ENCODE measurements around the gene ROBO2.
"Not testable (repeated sequence)": the region's sequence is repeated elsewhere in the genome, so short reads cannot be mapped to it uniquely, and the experiment has no call there.

ROBO2 gene

GRCh38 chr3:77342688-77343087 is 302.8 kb downstream of the ROBO2 start:
- no peak for DNase-seq

GRCh38 chr3:77345009-77345408 is 305.1 kb downstream of the ROBO2 start:
- DNase-seq = no peak

DNA sequence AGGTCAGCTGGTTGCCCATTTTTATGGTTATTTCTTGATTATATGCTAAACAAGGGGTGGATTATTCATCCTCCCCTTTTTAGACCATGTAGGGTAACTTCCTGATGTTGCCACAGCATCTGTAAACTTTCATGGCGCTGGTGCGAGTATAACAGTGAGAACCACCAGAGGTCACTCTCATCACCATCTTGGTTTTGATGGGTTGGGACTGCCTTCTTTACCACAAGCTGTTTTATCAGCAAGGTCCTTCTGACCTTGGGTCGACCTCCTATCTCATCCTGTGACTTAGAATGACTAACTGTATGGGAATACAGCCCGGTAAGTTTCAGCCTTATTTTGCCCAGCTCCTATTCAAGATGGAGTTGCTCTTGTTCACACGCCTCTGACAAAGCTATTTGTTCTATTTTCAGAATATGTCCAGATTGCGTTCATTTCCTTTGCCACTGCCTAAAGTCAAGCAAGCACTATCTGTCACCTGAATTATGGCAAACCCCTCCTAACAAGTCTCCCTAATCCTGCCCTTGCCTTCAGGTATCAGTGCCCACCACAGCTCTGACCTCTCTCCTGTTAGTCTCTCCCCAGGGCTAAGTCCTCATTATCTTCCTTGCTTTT is 308.5 kb downstream of the ROBO2 start:
- peak in 2 of 3 experiments; percentile 0 to 16 for DNase-seq

- peak in 1 of 3 experiments; percentile 1 for DNase-seq
Observed at GRCh38 chr3:77354958-77355357, 315.1 kb downstream of the ROBO2 start.

GRCh38 chr3:77362936-77363335 is 323.0 kb downstream of the ROBO2 start:
- DNase-seq = no peak

DNA sequence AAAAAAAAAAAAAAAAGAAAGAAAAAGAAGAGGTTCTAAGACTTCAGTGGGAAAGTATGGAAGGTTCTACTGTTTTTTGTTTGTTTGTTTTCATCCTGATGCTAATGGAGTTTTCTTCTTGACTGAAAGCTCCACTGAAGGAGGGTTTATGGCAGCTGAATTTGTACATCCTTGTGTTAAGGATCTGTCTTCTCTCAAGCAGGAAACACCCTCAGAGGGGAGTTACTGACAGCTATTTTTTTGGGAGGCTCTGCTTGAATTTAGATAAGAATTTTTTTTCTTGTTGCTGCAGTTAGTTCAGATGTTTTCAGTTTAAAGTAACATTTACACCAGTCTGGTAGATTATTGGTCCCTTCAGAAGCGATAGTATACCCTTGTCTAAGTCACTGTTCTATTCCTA is 325.3 kb downstream of the ROBO2 start:
- DNase-seq = no peak

DNA sequence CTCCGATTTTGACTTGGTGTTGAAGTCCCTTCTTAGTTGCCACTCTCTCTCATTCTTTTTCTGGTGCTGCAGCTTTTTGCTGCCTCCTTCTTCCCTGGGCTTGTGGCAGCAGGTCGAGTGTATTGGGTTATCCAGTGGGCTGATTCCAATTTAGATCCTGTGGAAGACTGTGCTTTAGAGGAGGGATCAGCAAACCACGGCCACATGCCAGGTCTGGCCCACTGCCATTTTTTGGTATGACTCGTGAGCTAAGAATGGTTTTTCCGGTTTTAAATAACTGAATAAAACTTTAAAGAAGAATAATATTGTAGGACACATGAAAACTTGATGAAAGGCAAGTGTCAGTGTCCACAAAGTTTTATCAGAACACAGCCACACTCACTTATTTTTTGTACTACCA is 330.5 kb downstream of the ROBO2 start:
- DNase-seq = no peak

GRCh38 chr3:77372018-77372417 is 332.1 kb downstream of the ROBO2 start:
- no peak for DNase-seq

DNA sequence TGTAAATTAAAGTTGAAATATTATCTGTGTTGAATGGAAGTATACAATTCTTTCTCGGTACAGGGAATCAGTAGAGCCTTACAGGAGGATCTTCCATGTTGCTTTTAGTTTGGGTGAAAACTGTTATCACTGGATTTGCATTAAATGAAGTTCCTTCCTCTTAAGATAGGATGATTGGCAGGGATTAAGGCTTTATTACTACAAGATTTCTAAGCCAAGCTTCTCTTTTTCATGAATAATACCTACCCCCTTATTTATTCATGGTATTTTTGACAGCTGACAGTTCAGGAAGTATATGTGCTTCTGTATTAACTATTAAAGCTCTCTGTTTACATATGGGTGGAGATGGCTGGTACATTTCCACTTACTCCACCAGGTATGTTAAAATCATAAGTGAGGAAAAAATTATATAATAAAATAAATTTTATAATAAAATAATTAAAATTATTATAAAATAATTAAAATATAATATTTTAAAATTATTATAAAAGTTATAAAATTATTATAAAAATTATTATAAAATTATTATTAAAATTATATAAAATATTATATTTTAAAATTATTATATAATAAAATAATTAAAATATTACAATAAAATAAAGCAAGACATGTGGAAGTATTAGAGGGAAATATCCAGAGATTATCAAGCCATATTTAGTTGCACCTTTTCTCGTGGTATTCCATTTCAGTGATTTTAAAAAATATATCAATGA is 332.9 kb downstream of the ROBO2 start:
- peak in 1 of 3 experiments; percentile 5 for DNase-seq

DNA sequence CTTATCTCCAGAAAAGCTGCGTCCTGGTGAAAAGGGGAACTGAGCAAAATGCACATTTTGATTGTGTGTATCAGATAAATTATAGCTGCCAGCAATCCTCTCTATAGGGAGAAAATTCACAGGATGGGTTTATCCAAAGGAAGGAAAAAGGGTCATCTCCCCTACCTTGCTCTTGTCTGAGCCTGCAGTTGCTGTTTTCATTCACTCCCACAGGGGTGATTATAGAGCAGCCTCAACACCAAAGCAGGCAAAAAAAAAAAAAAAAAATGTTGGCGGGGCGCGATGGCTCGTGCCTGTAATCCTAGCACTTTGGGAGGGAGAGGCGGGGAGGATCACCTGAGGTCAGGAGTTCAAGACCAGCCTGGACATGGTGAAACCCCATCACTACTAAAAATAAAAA is 333.7 kb downstream of the ROBO2 start:
- DNase-seq = no peak

DNA sequence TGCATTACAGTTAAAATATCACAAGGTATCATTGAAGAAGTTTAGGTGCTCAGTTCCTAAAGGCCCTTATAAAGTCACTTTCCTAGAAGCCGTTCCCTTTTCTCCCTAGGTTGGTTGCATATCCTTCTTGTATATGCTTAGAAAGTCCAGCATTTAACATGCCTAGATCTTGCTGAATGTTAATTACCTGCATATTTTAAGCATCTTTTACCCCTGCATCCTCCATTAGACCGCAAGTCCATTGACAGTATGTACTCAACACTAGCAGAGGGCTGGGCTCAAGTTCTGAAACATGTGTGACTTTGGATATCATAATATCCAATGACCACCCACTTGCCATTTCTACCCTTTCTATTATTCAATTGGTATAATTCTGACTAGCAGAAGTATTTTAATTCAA is 336.6 kb downstream of the ROBO2 start:
- DNase-seq = no peak

- DNase-seq = no peak
Observed at GRCh38 chr3:77377717-77378116, 337.8 kb downstream of the ROBO2 start.

- DNase-seq = no peak
Observed at GRCh38 chr3:77380136-77380535, 340.2 kb downstream of the ROBO2 start.

DNA sequence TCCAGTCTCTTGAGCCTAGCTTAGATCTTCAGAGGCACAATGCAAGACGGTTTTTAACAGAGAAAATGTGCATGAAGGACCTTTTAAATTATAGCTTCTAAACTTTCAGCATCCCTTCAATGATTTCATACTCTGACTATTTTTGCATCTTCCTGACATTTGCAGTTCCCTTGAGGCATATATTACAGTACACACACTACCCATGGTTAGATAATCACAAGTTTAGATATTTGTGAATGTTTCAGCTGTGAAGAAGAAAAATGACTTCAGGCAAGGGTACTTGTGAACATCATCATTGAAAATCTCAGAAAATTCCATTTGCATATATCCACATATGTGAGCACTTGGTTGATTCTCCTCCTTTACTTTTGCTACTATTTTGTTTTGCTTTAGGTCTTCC is 341.5 kb downstream of the ROBO2 start:
- DNase-seq = no peak

GRCh38 chr3:77392181-77392580 is 352.3 kb downstream of the ROBO2 start:
- no peak for DNase-seq

DNA sequence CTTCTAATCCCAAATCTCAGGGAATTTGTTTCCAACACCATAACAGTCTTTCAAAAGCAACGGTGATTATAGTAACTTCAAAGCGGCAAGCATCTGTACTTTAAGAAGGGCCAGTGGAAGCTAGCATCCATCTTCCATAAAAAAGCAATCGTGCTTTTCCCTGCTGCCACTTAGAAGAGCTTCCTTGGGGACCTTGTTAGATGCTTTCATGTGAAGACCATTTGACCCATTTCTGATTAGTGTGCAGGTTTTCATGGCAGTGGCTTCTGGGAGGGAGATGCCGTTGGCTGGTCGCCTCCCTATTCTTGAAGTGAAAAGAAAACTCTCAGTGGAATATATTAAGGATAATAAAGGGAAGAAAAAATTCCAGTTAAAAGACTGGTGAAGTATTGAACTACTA is 354.1 kb downstream of the ROBO2 start:
- DNase-seq = no peak

GRCh38 chr3:77404871-77405270 is 365.0 kb downstream of the ROBO2 start:
- no peak for DNase-seq

- DNase-seq = peak in 2 of 3 experiments; percentile 12 to 77
Observed at GRCh38 chr3:77407441-77407840, 367.5 kb downstream of the ROBO2 start.

DNA sequence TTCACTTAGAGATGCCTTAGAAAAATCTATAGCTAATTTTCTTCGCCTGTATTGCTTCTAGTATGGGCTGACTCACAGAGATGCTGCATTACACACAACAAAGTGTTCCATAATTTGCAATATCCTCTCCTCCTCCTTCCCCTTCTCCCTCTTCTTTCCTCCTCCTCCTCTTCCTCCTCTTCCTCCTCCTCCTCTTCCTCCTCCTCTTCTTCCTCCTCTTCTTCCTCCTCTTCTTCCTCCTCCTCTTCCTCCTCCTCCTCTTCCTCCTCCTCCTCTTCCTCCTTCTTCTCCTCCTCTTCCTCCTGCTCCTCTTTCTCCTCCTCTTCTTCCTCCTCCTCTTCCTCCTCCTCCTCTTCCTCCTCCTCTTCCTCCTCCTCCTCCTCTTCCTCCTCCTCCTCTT is 370.4 kb downstream of the ROBO2 start:
- not testable (repeated sequence) for DNase-seq

GRCh38 chr3:77411334-77411733 is 371.4 kb downstream of the ROBO2 start:
- DNase-seq = no peak

- peak in 1 of 3 experiments; percentile 4 for DNase-seq
Observed at GRCh38 chr3:77412021-77412438, 372.1 kb downstream of the ROBO2 start.

DNA sequence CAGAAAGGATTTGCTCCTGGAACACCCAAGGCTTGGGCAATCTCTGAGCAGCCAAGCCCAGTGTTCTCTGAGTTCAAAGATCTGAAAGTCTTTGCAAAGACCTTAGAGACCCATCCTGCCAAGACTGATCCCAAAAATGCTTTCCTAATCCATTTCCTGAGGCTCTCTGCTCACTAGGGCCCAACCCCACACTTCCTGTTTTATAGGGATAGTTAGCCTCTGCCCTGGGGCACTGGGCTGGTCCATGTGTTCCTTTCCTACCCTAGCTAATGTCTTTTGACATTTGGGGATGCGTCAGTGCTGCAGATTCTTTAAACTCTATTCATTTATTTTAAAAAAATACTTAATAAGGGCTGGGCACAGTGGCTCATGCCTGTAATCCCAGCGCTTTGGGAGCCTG is 372.7 kb downstream of the ROBO2 start:
- no peak for DNase-seq

DNA sequence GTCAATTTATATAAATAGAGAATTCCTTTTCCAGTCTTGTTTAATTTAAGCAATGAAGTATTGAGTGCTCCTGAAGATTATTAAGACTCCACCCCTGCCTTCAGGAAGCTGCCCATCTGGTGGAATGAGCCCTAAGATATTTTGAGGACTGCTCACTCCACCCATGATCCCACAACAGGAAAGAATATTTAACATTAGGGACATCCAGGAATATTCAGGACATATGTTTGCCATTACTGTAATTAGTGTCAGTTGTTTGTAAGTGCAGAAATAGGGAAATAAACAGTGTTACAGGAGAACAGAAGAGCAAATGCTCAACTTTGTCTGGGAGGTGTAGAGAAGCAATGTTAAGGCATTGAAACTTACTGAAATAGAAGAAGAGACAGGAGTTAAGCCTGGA is 375.0 kb downstream of the ROBO2 start:
- no peak for DNase-seq

GRCh38 chr3:77420336-77420735 is 380.4 kb downstream of the ROBO2 start:
- DNase-seq = peak in 2 of 3 experiments; percentile 1 to 54

GRCh38 chr3:77421916-77422315 is 382.0 kb downstream of the ROBO2 start:
- DNase-seq = peak in 2 of 3 experiments; percentile 20 to 62

Data from NCI-H1417 (cell line).